ENCODE results near the gene INAFM2. TPM values are rescaled to one million over a fixed set of nuclear protein-coding genes. Genes with fewer than 3 reads are reported as not detected.

INAFM2 gene
- total RNA-seq, 1 donor from 2014 or later = 18.2 TPM

DNA sequence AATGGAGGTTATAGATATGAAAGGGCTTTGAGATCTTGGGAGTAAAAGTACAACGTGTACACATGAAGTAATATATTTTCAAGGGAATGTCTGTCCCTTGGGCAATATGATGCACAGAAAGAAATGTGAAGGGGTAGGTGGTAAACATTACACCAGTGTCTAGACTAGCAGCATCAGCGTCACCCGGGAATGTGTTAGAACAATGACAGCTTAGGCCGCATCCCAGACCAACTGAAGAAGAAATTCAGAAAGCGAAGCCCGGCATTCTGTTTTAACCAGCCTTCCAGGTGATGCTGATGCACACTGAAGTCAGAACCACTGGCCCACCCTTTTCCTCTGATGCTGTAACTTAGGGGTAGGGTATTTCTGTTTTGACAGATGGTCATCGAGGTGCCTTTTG lies 6.3 kb downstream of the INAFM2 start:
- Histone ChIP-seq H3K9ac (no peak overlapping the region), H2AFZ (replicated peaks) (no peak overlapping the region), H3K27me3 (peaks cover 47% of the 10 kb centered on the region), H3K4me2 (no peak overlapping the region), H3K9me3 (ENCODE audit: low read depth) (no peaks in the 10 kb centered on the region), H3K4me1 (peaks cover 38% of the 10 kb centered on the region), H3F3A (ENCODE audit: low read depth) (peaks cover 37% of the 10 kb centered on the region), H3K4me3 (no peak overlapping the region), H3K79me2 (ENCODE audit: low read depth) (no peaks in the 10 kb centered on the region), H3K36me3 (no peaks in the 10 kb centered on the region), H3K27ac (no peak overlapping the region), H4K20me1 (ENCODE audit: low read depth) (peaks cover 38% of the 10 kb centered on the region)
- Mint-ChIP-seq H3K4me3 (no peak overlapping the region), H3K4me1 (peaks cover 67% of the 10 kb centered on the region), H3K36me3 (peaks cover 7% of the 10 kb centered on the region), H3K27me3 (ENCODE audit: insufficient read depth, low read depth) (peaks cover 5% of the 10 kb centered on the region), H3K27ac (no peak overlapping the region), H3K9me3 (no peaks in the 10 kb centered on the region)
- DNase-seq (ENCODE audit: low spot score) = no peak
- no peak for TF ChIP-seq EZH2phosphoT487 (IDR thresholded peaks at IDR 0.05)
- TF ChIP-seq, protein P1, sequence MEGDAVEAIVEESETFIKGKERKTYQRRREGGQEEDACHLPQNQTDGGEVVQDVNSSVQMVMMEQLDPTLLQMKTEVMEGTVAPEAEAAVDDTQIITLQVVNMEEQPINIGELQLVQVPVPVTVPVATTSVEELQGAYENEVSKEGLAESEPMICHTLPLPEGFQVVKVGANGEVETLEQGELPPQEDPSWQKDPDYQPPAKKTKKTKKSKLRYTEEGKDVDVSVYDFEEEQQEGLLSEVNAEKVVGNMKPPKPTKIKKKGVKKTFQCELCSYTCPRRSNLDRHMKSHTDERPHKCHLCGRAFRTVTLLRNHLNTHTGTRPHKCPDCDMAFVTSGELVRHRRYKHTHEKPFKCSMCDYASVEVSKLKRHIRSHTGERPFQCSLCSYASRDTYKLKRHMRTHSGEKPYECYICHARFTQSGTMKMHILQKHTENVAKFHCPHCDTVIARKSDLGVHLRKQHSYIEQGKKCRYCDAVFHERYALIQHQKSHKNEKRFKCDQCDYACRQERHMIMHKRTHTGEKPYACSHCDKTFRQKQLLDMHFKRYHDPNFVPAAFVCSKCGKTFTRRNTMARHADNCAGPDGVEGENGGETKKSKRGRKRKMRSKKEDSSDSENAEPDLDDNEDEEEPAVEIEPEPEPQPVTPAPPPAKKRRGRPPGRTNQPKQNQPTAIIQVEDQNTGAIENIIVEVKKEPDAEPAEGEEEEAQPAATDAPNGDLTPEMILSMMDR (IDR thresholded peaks at IDR 0.05) = no peak
- TF ChIP-seq EZH2 (IDR thresholded peaks at IDR 0.05) = no peak

GRCh38 chr15:40330368-40330836 lies 6.9 kb downstream of the INAFM2 start:
- H3K4me1 ChIP-seq = peaks cover 32% of the 10 kb centered on the region
- H3K4me2 ChIP-seq = no peak overlapping the region
- no peak overlapping the region for H3K4me3 ChIP-seq
- H3K9me3 ChIP-seq (ENCODE audit: low read depth) = no peaks in the 10 kb centered on the region
- peaks cover 44% of the 10 kb centered on the region for H3K27me3 ChIP-seq
- H3K36me3 ChIP-seq = no peaks in the 10 kb centered on the region
- no peak for DNase-seq (ENCODE audit: low spot score)
- TF ChIP-seq EZH2 (IDR thresholded peaks at IDR 0.05) (no peak), EZH2phosphoT487 (IDR thresholded peaks at IDR 0.05) (no peak)
- TF ChIP-seq, protein P1 (IDR thresholded peaks at IDR 0.05) = no peak
- peaks cover 61% of the 10 kb centered on the region for H3K4me1 Mint-ChIP-seq
- H3K4me3 Mint-ChIP-seq = no peak overlapping the region
- peaks cover 2% of the 10 kb centered on the region for H3K36me3 Mint-ChIP-seq
- H3K27me3 Mint-ChIP-seq (ENCODE audit: insufficient read depth, low read depth) = peaks cover 2% of the 10 kb centered on the region
- H3K9ac ChIP-seq = no peak overlapping the region
- peaks cover 33% of the 10 kb centered on the region for H4K20me1 ChIP-seq (ENCODE audit: low read depth)
- peaks cover 31% of the 10 kb centered on the region for H3F3A ChIP-seq (ENCODE audit: low read depth)
- H3K9me3 Mint-ChIP-seq = no peaks in the 10 kb centered on the region
- no peak overlapping the region for H2AFZ ChIP-seq (replicated peaks)
- H3K79me2 ChIP-seq (ENCODE audit: low read depth) = no peaks in the 10 kb centered on the region
- H3K27ac Mint-ChIP-seq = no peak overlapping the region
- no peak overlapping the region for H3K27ac ChIP-seq

DNA sequence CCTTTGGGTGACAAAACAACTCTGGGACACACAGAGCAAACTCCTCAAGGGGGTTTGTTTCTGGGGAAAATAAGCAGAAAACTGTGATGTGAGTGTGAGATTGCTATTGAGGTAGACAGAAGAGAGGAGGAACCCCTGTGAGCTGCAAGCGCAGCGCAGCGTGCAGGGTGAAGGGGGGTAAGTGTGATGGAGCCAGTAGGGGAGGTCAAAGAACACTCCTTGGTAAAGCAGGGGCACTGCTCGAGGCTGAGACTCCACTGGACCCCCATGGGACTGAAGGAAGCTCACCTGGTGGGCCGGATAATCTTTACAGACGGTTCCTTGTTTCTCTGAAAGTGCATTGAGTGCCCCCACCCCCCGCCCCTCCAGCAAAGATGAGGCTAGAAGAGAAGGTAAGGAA lies 7.5 kb downstream of the INAFM2 start:
- Mint-ChIP-seq H3K4me3 (no peak overlapping the region), H3K27me3 (ENCODE audit: insufficient read depth, low read depth) (peaks cover 2% of the 10 kb centered on the region), H3K27ac (no peak overlapping the region), H3K36me3 (peaks cover under 1% of the 10 kb centered on the region), H3K9me3 (no peaks in the 10 kb centered on the region), H3K4me1 (peaks cover 58% of the 10 kb centered on the region)
- Histone ChIP-seq H3K36me3 (no peaks in the 10 kb centered on the region), H3K27me3 (peaks cover 38% of the 10 kb centered on the region), H3K9ac (no peak overlapping the region), H3K9me3 (ENCODE audit: low read depth) (no peaks in the 10 kb centered on the region), H3K4me2 (no peak overlapping the region), H3K4me1 (peaks cover 26% of the 10 kb centered on the region), H3F3A (ENCODE audit: low read depth) (peaks cover 25% of the 10 kb centered on the region), H3K27ac (no peak overlapping the region), H3K4me3 (no peak overlapping the region), H4K20me1 (ENCODE audit: low read depth) (peaks cover 26% of the 10 kb centered on the region), H3K79me2 (ENCODE audit: low read depth) (no peaks in the 10 kb centered on the region), H2AFZ (replicated peaks) (no peak overlapping the region)
- TF ChIP-seq EZH2phosphoT487 (IDR thresholded peaks at IDR 0.05) (no peak), EZH2 (IDR thresholded peaks at IDR 0.05) (no peak)
- TF ChIP-seq, protein P1 (IDR thresholded peaks at IDR 0.05) = no peak
- no peak for DNase-seq (ENCODE audit: low spot score)
